NCI-H446 (cell line): ENCODE data around the gene KYAT1.
A peak's percentile ranks its signal among the peaks of the same experiment; 100 is the strongest.
"Not testable (repeated sequence)": the region's sequence is repeated elsewhere in the genome, so short reads cannot be mapped to it uniquely, and the experiment has no call there.

Experiments used
- DNase-seq, 2 experiments: peaks; one replicate each; lab custom pipeline; 2025; lab: John Stamatoyannopoulos, UW

KYAT1 gene

DNA sequence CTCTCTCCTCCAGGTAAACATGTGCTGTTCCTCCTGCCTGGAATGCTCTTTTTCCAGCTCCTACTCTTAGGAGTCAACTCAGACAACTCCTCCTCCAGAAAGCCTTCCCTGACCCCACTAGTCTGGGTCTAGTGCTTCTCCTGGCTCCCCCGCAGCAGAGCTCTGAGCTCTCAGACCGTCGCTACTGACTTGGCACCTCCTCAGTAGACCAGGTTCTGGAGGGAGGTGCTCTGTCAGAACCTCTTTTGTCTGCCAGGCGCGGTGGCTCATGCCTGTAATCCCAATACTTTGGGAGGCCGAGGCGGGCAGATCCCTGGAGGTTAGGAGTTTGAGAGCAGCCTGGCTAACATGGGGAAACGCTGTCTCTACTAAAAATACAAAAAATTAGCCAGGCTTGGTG, 3.6 kb upstream of the KYAT1 start:
- DNase-seq = no peak

- no peak for DNase-seq
Measured at GRCh38 chr9:128884164-128884563, 2.4 kb upstream of the KYAT1 start.

DNA sequence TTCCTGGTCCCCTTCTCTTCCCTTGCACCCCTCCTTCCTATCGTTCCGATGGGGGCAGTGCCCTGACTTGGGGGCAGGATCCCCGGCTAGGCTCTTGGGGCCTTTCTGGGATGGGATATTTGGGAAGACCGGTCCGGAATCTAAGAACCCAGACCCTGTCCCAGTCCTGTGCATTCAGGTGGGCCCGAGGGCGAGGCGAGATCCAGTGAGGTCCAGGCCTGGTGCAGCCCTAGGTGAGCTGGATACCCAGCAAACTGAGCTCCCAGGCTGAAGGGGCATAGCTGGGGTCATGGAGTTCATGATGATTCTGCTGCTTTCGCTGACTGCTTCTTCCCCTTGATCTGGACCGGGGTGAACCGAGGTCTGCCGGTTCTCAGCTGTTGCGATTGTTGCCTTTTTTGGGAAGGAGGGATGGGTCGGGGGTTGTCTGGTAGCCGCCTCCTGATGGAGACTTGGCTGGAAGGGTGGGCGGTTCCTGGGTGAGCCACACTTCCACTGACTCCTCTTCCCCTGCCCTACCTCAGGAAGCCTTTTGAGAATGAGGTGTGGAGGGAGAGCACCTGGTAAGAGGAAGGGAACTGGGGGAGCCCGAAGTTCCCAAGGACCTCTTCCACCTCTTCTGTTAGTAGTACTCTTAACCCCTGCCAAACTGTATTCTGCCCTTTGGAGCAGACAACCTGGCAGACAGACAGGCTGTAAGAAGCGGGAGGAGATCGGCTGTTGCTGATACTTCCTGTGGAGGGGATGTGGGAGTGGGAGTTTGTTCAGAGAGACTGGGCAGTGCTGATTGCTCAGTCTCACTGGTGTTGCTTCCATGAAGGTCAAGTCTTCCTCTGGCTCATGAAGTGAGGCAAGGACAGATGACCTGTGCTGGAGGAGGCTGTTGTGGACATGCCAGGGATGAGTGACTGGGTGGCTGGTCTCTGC, 1.2 kb upstream of the KYAT1 start:
- no peak for DNase-seq

DNA sequence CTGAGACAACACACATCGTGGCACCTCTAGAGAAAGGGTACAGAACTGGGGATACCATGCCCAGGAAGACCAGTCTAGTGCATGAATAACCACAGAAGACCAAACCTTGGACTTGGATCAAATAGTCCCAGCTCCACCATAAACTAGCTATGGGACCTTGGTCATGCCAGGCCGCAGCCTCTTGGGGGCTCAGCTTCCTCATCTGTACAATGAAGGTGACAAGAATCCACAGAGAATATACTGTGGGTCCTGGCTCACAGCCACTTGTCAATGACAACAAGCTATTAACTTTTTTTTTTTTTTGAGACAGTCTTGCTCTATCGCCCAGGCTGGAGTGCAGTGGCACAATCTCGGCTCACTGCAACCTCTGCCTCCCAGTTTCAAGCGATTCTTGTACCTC, 3.9 kb downstream of the KYAT1 start:
- DNase-seq = no peak

GRCh38 chr9:128870941-128871265, 10.8 kb downstream of the KYAT1 start:
- not testable (repeated sequence) for DNase-seq

DNA sequence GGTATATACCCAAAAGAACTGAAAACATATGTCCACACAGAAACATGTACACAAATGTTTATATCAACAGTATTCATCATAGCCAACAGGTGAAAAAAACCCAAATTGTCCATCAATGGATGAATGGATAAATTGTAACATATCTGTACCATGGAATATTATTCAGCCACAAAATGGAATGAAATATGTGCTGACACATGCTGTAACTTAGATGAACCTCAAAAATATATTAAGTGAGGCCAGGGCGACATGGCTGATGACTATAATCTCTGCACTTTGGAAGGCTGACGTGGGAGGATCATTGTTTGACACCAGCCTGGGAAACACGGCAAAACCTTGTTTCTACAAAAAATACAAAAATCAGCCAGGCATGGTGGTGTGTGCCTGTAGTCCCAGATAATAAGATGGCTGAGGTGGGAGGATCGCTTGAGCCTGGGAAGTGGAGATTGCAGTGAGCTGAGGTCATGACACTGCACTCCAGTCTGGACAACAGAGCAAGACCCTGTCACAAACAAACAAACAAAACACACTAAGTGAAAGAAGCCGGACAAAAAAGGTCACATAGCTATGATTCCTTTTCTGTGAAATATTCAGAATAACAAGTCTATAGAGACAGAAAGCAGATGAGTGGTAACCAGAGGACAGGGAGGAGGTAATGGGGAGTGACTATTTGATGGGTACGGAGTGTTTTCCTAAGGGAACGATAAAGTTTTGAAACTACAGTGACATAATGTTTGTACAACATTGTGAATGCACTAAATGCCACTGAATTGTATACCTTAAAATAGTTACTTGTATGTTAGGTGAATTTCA, 11.4 kb downstream of the KYAT1 start:
- DNase-seq = no peak

DNA sequence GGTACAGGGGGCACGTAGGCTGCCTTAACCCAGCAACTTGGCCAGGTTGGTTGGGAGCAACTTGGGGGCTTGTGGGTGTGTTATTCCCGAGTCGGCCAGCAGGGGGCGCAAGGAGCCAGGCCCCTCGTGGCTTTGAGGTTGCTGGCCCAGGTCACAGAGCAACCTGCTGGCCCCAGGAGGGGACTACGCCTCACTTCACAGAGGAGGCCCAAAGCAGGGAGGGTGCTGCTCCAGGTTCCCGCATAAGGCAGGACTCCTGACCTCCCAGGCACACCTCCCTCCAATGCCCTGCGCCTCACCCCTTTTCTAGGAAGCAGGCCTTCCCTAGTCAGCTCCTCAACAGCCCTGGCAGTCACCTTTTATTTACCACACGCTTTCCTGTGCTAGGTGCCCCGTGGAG, 18.1 kb downstream of the KYAT1 start:
- peak; percentile 4 to 40 for DNase-seq

- DNase-seq = no peak
Measured at GRCh38 chr9:128862401-128862851, 19.3 kb downstream of the KYAT1 start.

- no peak for DNase-seq
Measured at GRCh38 chr9:128861501-128861900, 20.2 kb downstream of the KYAT1 start.

- DNase-seq = no peak
Measured at GRCh38 chr9:128860937-128861336, 20.8 kb downstream of the KYAT1 start.

GRCh38 chr9:128858476-128858875, 23.3 kb downstream of the KYAT1 start:
- not testable (repeated sequence) for DNase-seq

- DNase-seq = not testable (repeated sequence)
Measured at GRCh38 chr9:128854454-128854853, 27.3 kb downstream of the KYAT1 start.

DNA sequence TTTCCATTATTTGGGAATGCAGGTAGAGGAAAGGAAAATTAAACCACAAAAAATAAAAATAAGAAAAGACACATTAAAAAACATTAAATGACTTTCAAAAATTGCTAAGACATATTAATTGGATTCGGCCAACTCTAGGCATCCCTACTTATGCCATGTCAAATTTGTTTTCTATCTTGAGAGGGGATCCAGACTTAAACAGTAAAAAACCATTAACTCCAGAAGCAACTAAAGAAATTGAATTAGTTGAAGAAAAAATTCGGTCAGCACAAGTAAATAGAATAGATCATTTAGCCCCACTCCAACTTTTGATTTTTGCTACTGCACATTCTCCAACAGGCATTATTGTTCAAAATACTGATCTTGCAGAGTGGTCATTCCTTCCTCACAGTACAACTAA, 29.1 kb downstream of the KYAT1 start:
- DNase-seq = not testable (repeated sequence)

- DNase-seq = peak in 1 of 2 experiments; percentile 24
Measured at GRCh38 chr9:128851779-128852600, 29.8 kb downstream of the KYAT1 start.

GRCh38 chr9:128851024-128851423, 30.7 kb downstream of the KYAT1 start:
- DNase-seq = not testable (repeated sequence)

DNA sequence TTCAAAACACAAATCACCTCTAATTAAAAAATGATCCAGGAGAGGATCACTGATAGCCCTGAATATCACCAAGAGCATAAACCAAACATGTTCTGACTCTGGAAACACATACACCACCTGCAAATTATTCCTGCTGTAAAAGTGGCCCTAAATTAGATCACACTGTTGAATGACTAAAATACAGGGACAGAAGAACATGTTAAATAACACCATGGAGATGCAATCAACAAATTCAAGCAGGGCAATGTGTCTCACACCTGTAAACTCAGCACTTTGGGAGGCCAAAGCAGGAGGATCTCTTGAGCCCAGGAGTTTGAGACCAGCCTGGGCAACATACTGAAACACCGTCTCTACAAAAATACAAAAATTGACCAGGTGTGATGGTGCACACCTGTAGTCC, 33.9 kb downstream of the KYAT1 start:
- no peak for DNase-seq

- DNase-seq = no peak
Measured at GRCh38 chr9:128846680-128847030, 35.1 kb downstream of the KYAT1 start.

DNA sequence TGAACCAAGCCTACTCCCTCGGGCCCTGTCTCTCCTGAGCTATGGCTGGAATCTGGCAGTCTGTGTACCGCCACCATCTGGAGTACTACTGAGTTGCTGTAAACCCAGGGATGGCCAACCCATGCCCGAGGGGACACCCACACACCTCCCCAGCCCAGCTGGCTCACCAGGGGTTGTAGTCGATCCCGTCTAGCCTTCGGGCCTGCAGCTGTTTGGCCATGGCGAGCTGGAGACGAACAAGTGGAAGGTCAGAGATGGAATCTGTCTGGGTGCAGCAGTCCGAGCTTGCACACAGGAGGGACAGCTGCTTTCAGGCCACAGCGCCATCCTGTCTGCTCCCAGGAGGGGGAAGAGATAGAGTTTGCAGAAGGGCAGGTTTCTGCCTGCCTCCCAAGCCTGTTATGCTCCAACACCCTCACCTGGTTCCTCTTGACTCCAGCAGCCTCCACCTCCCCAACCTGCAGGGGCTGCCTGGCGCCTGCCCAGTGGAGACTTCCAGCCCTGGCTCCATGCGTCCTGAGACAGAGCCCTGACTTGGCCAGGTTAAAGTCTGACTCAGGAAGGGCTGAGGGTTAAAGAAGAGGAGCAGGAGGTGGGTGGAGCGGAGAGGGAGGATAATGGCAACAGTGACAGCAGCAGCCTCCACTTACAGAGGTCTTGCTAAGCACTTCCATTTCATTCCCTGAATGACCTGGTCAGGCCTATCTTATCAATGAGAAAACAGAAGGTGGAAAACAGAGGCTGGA, 36.4 kb downstream of the KYAT1 start:
- DNase-seq = no peak

- DNase-seq = not testable (repeated sequence)
Measured at GRCh38 chr9:128843171-128843570, 38.6 kb downstream of the KYAT1 start.

GRCh38 chr9:128841694-128842492, 39.9 kb downstream of the KYAT1 start:
- no peak for DNase-seq

DNA sequence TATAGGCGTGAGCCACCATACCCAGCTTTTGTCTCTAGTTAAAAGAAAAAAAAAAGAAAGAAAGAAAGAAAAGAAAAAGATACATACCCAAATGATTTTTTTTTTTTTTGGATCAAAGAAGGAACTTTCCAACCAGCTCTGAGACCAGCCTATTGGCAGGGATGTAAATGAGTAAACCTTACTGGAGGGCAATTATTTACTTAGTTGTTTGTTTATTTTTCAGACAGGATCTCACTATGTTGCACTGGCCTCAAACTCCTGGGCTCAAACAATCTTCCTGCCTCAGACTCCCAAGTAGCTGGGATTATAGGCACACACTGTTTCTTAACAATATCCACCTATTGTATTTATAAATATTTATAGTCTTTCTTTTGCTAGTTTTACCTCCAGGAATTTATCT, 41.2 kb downstream of the KYAT1 start:
- DNase-seq = no peak
